Middle frontal gyrus (tissue), 1 donor: ENCODE data around the gene RUSF1.
"Not testable (repeated sequence)": the region's sequence is repeated elsewhere in the genome, so short reads cannot be mapped to it uniquely, and the experiment has no call there.

Source experiments
- DNase-seq: peaks from one replicate; pipeline ENCODE4 v3.0.0-alpha.2; 2015; ENCODE audit warnings: low spot score; ENCODE audit errors: extremely low spot score

RUSF1 gene

GRCh38 chr16:31507929-31508705 lies at the start of gene RUSF1:
TSS of gene RUSF1 (minus strand) at chr16:31508391. CDS start at chr16:31508373, 18 bp downstream.
- DNase-seq: peak; percentile 84

GRCh38 chr16:31542763-31543162 lies 34.6 kb upstream of the RUSF1 start:
- no peak for DNase-seq

GRCh38 chr16:31539762-31540161 lies 31.6 kb upstream of the RUSF1 start:
- DNase-seq: not testable (repeated sequence)

- not testable (repeated sequence) for DNase-seq
Observed at GRCh38 chr16:31538243-31538598, 30.0 kb upstream of the RUSF1 start.

- no peak for DNase-seq
Observed at GRCh38 chr16:31537362-31538242, 29.4 kb upstream of the RUSF1 start.

GRCh38 chr16:31536804-31537361 lies 28.7 kb upstream of the RUSF1 start:
- no peak for DNase-seq

- DNase-seq: no peak
Observed at GRCh38 chr16:31535737-31536136, 27.5 kb upstream of the RUSF1 start.

GRCh38 chr16:31532896-31533295 lies 24.7 kb upstream of the RUSF1 start:
- DNase-seq: no peak

GRCh38 chr16:31532120-31532519 lies 23.9 kb upstream of the RUSF1 start:
- DNase-seq: no peak

- DNase-seq: no peak
Observed at GRCh38 chr16:31531096-31531495, 22.9 kb upstream of the RUSF1 start.

GRCh38 chr16:31530405-31530804 lies 22.2 kb upstream of the RUSF1 start:
- DNase-seq: no peak

GRCh38 chr16:31529937-31530312 lies 21.7 kb upstream of the RUSF1 start:
- DNase-seq: no peak

- DNase-seq: no peak
Observed at GRCh38 chr16:31529108-31529936, 21.1 kb upstream of the RUSF1 start.

GRCh38 chr16:31528523-31529107 lies 20.4 kb upstream of the RUSF1 start:
- DNase-seq: no peak

GRCh38 chr16:31527734-31528274 lies 19.6 kb upstream of the RUSF1 start, which contains the start of gene AHSP:
TSS of gene AHSP (plus strand) at chr16:31527900. CDS start at chr16:31528140, 240 bp downstream.
- DNase-seq: no peak

- DNase-seq: no peak
Observed at GRCh38 chr16:31525113-31525512, 16.9 kb upstream of the RUSF1 start.

GRCh38 chr16:31523768-31524167 lies 15.6 kb upstream of the RUSF1 start:
- DNase-seq: not testable (repeated sequence)

- no peak for DNase-seq
Observed at GRCh38 chr16:31522071-31522470, 13.9 kb upstream of the RUSF1 start.

GRCh38 chr16:31521368-31521767 lies 13.2 kb upstream of the RUSF1 start:
- no peak for DNase-seq

GRCh38 chr16:31519759-31520431 lies 11.7 kb upstream of the RUSF1 start:
- no peak for DNase-seq
